ENCODE measurements around the gene CNTNAP5.

The CNTNAP5 gene

DNA sequence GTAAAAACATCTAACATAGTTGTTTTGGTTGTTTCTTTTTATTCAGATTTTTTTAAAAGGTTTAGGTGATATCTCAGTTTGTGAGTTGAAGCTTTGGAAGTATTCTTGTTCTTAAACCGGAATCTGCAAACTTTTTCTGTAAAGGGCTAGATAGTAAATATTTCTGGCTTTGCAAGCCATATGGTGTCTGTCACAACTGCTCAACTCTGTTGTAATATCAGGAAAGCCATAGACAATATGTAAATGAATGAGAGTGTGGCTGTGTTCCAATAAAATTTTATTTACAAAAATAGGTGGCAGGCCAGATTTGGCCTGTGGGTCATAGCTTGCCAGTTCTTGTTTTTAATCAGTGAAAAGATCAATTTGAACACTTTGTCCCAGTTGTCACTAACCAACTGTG is 134.1 kb downstream of the CNTNAP5 start:
- no peak for DNase-seq (ENCODE audit: low read depth)

DNA sequence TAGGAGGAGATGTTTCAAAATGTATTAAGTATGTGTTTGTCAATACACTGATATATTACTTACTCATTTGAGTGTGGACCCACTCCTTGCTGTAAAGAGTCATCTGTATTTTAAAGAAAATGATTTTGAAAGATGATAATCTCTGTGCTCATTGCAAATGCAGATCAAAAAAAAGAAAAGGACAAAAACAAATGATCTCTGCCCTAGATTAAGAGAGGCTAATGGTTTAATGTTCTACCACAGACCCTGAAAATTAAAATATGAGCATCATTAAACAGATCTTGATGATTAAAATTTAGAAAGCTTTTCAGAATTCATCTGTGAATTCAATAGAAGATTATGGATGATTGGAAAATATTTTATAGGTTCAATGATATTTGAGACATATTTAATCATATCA is 136.5 kb downstream of the CNTNAP5 start:
- no peak for DNase-seq (ENCODE audit: low read depth)

DNA sequence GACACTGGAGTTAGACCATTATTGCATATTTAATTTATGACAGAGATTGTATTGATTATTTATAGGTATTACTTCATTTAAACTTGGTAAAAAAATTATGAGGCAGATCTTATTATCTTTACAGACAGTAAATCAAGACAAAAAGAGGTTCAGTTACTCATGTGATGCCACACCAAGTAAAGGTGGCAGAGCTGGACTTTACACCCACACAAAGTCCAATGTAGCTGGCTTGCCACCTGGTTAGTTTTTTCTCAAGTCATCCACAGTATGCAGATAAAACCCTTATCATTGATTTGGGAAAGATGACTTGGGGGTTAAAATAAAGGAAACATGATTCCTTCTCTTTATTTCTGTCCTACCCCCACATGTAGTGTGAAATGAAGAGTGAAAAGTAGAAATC is 137.2 kb downstream of the CNTNAP5 start:
- DNase-seq (ENCODE audit: low read depth): no peak

DNA sequence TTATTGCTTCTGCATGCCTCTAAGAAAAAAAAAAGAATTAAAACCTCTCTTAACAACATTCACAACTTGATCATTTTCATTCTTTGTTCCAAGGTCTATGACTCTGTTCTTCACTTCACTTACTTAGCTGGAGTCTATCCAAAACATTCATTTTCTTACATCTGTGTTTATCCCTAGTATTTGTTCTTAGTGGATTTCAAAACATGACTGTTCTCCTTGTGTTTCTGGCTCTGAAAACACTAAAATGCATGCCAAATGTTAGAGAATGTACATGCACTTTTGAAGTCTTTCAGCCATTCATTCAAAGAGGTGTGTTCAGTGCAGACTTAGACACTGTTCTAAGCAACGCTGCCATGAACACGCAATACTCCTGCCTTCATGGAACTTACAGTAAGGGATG is 138.8 kb downstream of the CNTNAP5 start:
- no peak for DNase-seq (ENCODE audit: low read depth)

DNA sequence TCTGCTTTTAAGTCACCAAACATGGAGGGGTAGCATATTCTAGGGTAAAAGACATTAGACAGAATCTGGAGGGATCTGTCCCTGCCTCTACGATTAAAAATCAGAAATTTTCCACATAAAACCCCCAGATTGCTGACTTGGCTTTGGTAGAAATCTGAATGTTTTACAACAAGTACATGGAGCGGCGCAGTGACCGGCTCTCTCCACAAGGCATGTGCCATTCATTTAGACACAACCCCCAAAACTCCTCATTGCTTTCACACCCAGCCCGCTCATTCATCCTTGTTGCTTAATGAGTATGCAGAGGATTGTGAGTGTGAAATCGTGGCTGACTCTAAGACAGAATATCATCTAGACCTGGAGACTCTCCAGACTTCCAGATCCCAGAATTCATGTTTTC is 140.6 kb downstream of the CNTNAP5 start:
- no peak for DNase-seq (ENCODE audit: low read depth)

DNA sequence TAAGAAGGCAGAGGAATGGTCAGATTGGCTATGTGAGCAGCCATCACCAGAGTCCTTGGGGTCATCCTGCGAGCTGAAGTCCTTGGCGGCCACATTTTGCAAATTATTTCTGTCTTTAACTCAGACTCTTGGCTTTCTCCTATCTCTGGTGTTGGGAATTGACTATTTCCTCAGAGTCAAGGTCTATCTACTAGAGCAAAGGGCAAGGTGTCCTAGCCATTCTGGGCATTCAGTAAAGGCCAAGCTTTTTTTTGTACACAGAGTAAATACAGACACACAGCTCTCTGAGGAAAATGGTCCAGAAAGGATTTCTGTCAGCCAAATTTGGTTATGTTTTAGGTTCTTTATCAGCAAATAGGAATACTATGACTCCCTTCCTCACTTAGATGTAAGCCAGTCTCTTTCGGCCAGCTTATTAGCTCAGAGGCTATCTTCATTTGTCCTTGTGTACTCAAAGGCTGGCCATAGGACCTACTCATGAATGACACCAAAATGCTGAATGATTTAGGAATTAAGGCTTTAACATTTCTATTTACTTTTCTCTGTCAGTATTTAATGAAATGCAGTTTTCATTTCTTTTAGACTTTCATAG is 146.5 kb downstream of the CNTNAP5 start:
- no peak for DNase-seq (ENCODE audit: low read depth)

- no peak for DNase-seq (ENCODE audit: low read depth)
Observed at GRCh38 chr2:124178719-124179118, 153.6 kb downstream of the CNTNAP5 start.

DNA sequence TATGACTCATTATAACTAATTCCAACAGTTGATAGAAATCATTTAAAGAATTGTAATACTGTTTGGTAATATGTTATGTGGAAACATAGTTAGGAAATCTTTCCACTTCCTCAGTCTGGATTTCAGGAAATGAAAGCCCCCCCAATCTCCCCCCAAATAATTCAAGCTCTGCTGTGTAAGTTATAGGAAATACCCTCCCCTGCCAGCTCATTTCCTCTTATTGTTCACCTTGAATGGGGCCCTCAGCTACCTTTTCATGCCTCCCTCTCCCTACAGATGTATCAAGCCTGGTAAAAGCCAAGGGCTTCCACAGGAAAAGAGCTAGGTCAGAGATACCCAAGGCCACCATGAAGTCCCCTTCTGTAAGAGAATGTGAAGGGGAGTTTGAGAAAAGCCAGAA is 155.5 kb downstream of the CNTNAP5 start:
- DNase-seq (ENCODE audit: low read depth): no peak

GRCh38 chr2:124186801-124187200 is 161.7 kb downstream of the CNTNAP5 start:
- no peak for DNase-seq (ENCODE audit: low read depth)

DNA sequence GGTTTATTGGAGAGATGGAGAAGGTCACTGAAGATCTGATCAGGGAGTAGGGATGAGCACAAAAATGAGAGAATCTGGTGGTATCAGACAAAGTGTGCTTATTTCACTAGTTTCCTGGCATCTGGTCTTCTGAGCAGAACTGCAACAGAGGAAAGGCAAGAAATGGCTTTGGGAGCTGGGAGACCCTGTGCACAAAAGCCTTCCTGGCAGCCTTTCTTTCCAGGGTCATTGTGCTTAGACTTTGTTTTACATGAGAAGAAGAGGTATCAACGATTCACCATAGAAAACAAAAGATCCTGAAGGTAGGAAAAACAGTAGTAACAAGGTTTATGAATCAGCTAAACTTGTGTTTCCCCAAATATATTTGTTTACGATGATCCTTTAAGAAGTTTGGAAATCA is 162.9 kb downstream of the CNTNAP5 start:
- no peak for DNase-seq (ENCODE audit: low read depth)

- DNase-seq (ENCODE audit: low read depth): no peak
Observed at GRCh38 chr2:124193706-124194105, 168.6 kb downstream of the CNTNAP5 start.

GRCh38 chr2:124201713-124202112 is 176.6 kb downstream of the CNTNAP5 start:
- no peak for DNase-seq (ENCODE audit: low read depth)

DNA sequence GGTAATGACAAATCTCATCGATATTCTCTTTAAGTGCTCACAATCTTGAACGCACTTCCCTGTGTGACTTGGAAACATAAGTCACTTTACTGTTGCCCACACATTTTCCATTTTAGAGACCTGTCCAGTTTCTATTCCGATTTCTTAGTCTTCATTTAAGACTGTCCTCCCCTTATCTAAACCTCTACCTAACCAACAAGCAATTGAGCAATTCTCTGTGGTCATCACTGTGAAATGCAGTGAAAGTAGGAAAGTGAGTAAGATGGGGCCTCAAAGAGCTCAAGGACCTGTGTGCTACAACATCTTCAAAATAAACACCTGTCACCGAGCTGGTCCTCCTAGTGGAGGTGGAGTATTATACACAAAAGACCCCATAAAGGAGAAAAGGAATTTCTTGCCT is 184.4 kb downstream of the CNTNAP5 start:
- DNase-seq (ENCODE audit: low read depth): no peak

GRCh38 chr2:124211461-124211860 is 186.4 kb downstream of the CNTNAP5 start:
- no peak for DNase-seq (ENCODE audit: low read depth)

GRCh38 chr2:124213977-124214587 is 189.0 kb downstream of the CNTNAP5 start:
- no peak for DNase-seq (ENCODE audit: low read depth)

- DNase-seq (ENCODE audit: low read depth): no peak
Observed at GRCh38 chr2:124246170-124246569, 221.1 kb downstream of the CNTNAP5 start.

GRCh38 chr2:124248386-124248785 is 223.3 kb downstream of the CNTNAP5 start:
- no peak for DNase-seq (ENCODE audit: low read depth)

- DNase-seq (ENCODE audit: low read depth): no peak
Observed at GRCh38 chr2:124250433-124250832, 225.3 kb downstream of the CNTNAP5 start.

GRCh38 chr2:124254621-124255020 is 229.5 kb downstream of the CNTNAP5 start:
- DNase-seq (ENCODE audit: low read depth): no peak

DNA sequence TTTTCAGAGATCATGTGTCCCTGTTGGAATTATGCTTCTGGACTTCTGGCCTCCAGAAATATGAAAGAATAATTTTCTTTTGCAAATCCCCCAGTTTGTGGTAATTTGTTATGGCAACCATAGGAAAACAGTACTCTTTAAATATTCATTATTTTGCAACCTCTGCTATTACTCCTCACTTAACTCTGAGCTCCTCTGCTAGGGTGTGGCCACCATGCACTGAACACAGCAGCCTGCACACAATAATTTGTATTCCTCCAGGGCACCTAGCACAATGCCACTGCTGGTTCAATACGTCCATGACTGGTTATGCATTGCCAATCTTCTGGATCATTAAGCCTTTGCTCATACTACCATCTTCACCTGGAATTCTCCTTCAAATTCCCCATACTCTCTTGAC is 232.0 kb downstream of the CNTNAP5 start:
- no peak for DNase-seq (ENCODE audit: low read depth)

GRCh38 chr2:124258140-124258880 is 233.2 kb downstream of the CNTNAP5 start:
- no peak for DNase-seq (ENCODE audit: low read depth)

GRCh38 chr2:124261456-124261855 is 236.4 kb downstream of the CNTNAP5 start:
- no peak for DNase-seq (ENCODE audit: low read depth)

DNA sequence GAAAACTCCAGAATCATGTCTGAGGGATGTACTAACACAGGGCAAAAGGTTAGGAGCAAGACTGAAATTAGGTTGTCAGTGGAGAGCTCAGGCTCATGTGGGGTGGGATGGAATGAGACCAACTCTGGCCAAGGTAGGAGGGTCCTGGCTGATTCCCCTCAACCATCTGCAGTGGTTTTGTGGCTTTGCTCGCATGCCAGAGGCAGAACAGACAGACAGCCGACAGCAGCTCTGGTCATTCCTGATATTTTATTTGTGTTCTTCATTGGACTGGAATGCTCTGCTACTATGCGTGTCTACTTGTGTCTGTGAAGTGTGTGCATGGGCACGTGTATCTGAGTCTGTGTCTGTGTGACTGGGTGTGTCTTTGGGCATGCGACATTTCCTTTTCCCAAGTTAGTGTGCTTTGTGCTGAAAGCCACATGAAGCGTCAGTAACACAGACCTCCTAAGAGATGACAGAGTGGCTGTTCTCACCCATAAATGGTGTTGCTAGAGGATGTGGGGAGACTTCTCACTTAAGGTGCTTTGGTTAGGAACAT is 239.5 kb downstream of the CNTNAP5 start:
- DNase-seq (ENCODE audit: low read depth): no peak

Data from T-helper 22 cell (primary cell).